HG03565 (cell line): Measurements from ENCODE around the gene HES6.

Source experiments
- ATAC-seq: cut with Tn5 transposase; IDR thresholded peaks from one replicate; pipeline ENCODE4 v1.9.1; 2021; ENCODE audit warnings: mild to moderate bottlenecking, moderate library complexity; ENCODE audit not compliant: unreplicated experiment

HES6 gene

GRCh38 chr2:238239863-238240756 is at the start of gene HES6:
HES6 (minus strand) TSS chr2:238240038; CDS start chr2:238239905, 133 bp downstream.
- ATAC-seq = peak; percentile 85

GRCh38 chr2:238289574-238289973 is 49.7 kb upstream of the HES6 start:
- ATAC-seq = no peak

- ATAC-seq = peak; percentile 87
These were observed 49.1 kb upstream of the HES6 start for GRCh38 chr2:238288650-238289573.

GRCh38 chr2:238287737-238288649 is 48.2 kb upstream of the HES6 start, which contains the start of gene PER2:
PER2 (minus strand) TSS chr2:238288610; CDS start chr2:238277936, 10,674 bp downstream.
- ATAC-seq = peak; percentile 21

- no peak for ATAC-seq
These were observed 47.3 kb upstream of the HES6 start for GRCh38 chr2:238286987-238287736.

- ATAC-seq = no peak
These were observed 46.7 kb upstream of the HES6 start for GRCh38 chr2:238286551-238286950.

GRCh38 chr2:238286095-238286494 is 46.3 kb upstream of the HES6 start:
- no peak for ATAC-seq

- ATAC-seq = no peak
These were observed 45.8 kb upstream of the HES6 start for GRCh38 chr2:238285653-238286082.

- ATAC-seq = no peak
These were observed 45.1 kb upstream of the HES6 start for GRCh38 chr2:238284802-238285515.

- ATAC-seq = no peak
These were observed 43.3 kb upstream of the HES6 start for GRCh38 chr2:238282861-238283738.

GRCh38 chr2:238281826-238282480 is 42.1 kb upstream of the HES6 start:
- ATAC-seq = no peak

- ATAC-seq = no peak
These were observed 40.4 kb upstream of the HES6 start for GRCh38 chr2:238280083-238280825.

GRCh38 chr2:238279324-238279682 is 39.5 kb upstream of the HES6 start:
- ATAC-seq = no peak

- ATAC-seq = no peak
These were observed 38.9 kb upstream of the HES6 start for GRCh38 chr2:238278626-238279323.

GRCh38 chr2:238277695-238278094 is 37.9 kb upstream of the HES6 start:
- no peak for ATAC-seq

GRCh38 chr2:238274152-238274865 is 34.5 kb upstream of the HES6 start:
- no peak for ATAC-seq
